Skin of body (tissue), 2 donors: Measurements from ENCODE around the gene IFITM2. TPM values are rescaled to one million over a fixed set of nuclear protein-coding genes. Genes with fewer than 3 reads are reported as not detected.
A peak's percentile ranks its signal among the peaks of the same experiment; 100 is the strongest.
"Not testable (repeated sequence)": the region's sequence is repeated elsewhere in the genome, so short reads cannot be mapped to it uniquely, and the experiment has no call there.

ENCODE experiments used
- DNase-seq: peaks from one replicate; lab custom pipeline; 2025; lab: John Stamatoyannopoulos, UW
- total RNA-seq: library from RNA; depleted of rRNA; stranded (reverse); fragments of >200 nt; gene quantifications from one replicate; pipeline ENCODE4 v1.2.3, GENCODE V29; 2014

The IFITM2 gene
- 20.4 TPM for total RNA-seq

DNA sequence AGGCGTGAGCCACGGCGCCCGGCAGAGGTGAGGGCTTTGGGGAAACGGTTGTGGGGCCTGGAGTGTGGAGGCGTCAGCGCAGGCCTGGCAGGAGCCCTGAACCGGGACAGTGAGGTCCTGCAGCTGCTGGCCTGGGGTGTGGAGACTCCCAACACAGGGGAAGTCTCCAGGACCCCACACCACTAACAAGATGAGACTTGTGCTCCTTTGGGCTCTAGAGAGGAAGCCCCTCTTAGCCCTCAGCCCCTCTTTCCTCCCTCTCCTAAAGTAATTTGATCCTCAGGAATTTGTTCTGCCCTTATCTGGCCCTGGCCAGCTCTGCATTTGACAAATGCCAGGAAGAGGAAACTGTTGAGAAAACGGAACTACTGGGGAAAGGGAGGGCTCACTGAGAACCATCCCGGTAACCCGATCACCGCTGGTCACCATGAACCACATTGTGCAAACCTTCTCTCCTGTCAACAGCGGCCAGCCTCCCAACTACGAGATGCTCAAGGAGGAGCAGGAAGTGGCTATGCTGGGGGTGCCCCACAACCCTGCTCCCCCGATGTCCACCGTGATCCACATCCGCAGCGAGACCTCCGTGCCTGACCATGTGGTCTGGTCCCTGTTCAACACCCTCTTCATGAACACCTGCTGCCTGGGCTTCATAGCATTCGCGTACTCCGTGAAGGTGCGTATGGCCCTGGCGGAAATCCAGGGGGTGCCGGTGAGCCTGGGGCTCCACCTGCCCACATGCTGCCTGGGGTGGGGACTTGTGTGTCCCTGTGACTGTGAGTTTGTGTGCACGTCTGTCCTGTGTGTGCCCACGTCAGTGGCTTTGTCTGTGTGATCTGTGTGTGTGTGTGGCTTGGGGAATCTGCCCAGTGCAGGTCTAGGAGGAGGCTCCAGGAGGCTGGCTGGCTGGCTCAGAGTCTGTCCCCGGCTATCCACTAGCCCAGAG lies at the start of gene IFITM2:
IFITM2 (plus strand) TSS at position 51 of the 943 bp plus-strand sequence; CDS start at position 428, 377 bp downstream.
- peak; percentile 87 for DNase-seq

DNA sequence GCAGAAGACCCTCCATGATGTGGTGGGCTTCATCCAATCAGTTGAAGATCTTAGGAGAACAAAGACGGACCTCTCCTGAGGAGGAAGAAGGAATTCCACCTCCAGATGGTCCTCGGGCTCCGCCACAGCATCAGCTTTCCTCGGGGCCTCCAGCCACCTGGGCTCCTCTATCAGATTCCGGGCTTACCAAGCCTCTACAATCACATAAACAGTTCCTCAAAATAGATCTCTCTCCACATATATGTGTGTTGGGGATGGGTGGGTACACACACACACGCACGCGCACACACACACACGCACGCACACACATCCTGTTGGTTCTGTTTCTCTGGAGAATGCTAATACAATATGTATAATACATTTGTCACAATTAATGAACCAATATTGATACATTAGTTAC lies 48.2 kb upstream of the IFITM2 start:
- DNase-seq, result no peak

DNA sequence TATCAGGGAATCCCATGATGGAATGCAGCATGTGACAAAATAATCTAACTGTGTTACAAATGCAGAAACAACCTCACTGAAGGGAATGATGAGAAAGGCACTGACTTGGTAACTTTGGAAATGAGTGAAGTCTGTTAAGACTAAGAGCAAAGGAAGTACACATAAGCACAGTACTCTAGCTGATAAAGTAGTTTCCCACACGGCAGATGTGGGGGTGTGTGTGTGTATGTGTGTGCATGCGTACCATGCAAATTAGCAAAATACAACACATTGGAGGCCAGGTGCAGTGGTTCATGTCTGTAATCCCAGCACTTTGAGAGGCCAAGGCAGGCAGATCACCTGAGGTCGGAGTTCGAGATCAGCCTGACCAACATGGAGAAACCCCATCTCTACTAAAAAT lies 46.0 kb upstream of the IFITM2 start:
- no peak for DNase-seq

DNA sequence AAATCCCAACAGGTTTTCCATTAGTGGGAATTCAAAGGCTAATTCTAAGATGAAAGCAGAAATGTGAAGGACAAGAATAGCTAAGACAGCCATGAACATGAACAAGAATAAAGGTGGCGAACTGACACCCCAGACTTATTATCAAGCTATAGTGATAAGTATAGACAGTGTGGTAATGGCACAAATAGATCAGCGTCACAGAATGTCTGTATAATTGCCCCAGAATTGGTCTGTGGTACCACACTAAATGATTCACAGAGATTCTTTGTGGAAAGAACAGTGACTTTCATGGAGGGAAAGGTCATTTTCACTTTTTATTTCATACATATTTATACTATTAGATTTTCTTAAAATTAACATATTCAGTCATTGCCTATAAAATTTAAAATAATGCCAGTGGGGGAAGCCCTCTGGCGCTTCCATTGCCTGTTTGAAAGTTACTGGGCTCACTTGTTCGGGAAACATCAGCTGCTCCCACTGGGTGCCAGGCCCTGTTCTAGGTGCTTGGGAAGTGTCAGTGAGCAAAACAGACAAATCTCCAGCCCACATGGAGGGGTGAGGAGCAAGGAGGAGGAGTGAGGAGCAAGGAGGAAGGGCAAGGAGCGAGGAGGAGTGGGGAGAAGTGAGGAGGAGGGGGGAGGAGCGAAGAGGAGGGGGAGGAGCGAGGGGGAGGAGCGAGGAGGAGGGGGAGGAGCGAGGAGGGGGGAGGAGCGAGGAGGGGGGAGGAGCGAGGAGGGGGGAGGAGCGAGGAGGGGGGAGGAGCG lies 40.8 kb upstream of the IFITM2 start:
- no peak for DNase-seq

DNA sequence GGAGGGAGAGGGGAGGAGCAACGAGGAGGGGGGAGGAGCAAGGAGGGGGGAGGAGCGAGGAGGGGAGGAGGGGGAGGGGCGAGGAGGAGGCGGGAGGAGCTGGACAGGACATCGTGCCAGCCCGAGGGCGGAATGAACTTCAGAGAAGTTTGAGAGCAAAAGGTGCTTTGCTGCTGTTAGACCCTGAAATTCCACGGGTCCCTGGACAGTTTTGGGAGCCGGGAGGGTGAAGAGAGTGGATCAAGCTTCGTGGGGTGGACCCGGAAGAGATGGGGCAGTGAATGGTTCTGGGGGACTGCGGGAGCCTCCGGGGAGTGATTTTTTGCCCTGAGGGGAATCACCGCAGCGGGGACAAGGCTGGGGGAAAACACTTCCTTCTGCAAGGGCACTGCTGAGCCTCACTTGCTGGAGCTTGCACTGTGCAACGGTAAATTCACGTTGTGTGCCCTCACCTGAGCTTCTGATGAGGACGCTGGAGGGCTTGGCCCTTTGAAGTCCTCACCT lies 40.1 kb upstream of the IFITM2 start:
- no peak for DNase-seq

DNA sequence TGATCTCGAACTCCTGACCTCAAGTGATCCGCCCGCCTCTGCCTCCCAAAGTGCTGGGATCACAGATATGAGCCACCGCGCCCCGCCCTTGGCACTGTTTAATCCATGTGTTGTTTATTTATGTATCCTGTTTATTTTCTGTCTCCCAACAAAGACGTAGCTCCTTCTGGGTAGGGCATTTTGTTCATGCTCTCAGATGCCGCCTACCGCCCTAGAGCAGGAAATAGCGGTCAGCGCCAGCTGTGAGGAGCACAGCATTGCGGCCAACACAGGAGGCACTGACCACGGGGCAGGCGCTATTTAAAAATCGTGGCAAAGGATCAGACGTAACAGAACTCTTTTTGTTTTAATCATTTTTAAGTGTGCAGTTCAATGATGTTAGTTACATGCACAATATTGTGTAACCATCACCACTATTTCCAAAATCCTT lies 38.9 kb upstream of the IFITM2 start:
- not testable (repeated sequence) for DNase-seq

DNA sequence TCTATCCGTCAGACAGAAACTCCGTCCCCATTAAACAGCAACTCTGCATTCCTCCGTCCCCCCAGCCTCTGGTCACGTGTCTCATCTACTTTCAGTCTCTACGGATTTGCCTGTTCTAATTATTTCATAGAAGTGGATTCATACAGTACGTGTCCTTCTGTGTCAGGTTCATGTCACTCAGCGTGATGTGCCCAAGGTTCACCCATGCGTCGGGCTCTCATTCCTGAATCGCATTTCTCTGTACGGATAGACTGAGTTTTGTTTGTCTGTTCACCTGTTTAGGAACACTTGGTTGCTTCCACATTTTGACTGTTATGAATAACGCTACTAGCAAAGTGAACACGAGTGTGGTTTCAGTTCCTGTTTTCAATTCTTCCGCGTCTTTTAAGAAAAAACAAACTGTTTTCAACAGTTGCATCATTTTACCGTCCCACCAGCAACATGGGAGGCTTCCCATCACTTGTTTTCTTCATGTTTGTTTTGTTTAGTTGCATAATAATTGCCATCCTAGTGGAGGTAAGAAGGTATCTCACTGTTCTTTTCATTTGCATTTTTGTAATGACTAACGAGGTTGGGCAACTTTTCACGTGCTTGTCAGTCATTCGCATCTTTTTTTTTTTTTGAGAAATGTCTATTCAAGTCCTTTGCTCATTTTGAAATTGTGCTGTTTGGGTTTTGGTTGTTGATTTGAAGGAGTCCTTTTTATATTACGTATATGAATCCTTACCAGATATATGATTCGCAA lies 38.3 kb upstream of the IFITM2 start:
- peak; percentile 15 for DNase-seq

DNA sequence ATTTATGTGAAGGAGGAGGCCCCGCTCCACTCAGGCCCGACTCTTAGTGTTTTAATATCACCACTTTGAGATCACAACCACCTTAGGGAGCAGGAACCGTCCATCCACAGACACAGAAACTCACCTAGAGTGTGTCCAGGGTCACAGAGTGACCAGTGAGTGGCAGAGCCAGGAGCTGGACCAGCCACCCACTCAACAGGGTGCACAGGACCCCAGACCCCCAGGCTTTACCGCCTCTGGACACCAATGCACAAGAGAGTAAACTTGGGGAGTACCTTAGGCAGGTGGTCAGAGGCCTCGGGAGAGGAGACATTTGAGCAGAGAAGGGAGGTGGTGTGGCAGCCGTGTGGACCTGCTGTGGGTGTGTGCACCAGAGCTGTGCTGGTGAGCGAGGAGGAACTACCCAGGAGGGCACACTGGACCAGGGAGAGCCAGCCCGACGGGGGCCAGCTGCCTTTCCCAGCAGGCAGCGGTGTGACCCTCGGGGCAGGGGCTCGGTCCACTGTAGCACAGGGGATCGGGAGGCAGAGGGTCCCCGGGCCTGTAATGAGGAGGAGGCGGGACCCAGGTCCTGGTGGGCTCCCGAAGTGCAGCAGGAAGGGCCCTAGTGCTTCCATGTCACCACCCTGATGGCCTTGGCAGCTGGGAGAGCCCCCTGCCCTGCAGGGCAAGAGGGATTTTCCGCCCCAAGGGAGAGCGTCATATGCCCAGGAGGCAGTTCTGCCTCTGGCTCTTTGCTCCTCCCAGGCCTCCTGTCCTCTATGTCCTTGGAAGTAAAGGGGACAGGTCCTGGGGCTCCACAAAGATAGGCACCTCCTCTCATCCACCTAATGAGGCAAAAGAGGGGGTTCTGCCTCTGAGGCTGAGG lies 36.9 kb upstream of the IFITM2 start:
- DNase-seq, result no peak

DNA sequence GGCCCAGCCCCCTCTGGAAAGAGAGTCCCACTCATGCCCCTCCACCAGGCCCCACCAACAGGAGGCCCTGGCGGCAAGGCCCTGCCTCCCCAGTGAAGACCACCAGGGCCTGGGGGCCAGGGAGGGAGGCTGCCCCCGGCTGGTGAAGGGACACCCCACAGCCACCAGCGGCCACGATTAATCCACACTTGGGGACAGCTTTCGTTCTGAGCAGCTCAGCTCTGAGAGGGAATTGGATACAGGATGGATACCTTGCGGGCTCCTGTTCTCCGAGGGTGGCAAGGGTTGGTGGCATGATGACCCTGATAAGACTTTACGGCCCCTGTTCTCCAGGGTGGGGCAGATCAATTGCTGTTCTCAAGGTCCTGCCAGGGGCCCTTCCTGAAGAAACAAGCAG lies 36.3 kb upstream of the IFITM2 start:
- no peak for DNase-seq

DNA sequence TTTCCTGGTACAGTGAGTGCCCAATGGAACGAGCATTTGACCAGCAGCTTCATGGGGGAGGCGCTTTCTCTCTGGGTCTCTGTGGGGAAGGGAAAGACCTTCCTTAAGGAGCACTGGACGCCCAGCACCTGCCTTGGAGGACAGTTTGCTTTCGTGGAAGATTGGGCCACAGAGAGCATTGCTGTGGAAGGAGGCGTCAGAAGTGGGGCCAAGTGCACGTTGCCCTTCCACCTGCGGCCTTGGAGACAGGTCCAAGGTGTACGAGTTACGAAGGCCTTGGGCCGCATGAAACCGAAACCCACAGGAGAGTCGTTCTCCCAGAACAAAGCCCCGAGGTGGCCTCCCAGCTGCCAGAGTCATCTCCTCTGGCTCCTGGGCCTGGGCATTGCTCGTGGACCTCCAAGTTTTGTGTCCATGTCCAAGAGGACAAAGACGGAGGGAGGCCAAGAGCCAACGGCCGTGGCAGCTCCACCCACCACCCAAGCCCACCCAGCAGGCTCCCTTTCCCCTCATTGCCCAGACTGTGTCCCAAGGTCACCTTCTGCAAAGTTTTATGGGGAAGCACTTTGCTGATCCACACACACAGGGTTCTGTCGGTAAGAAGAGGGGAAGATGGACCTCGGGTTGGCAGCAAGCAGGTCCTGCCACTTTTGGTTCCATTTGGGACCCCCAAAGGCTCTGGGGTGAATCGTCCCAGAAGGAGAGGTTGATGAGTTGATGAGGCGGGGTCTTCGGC lies 35.3 kb upstream of the IFITM2 start:
- DNase-seq, result no peak

DNA sequence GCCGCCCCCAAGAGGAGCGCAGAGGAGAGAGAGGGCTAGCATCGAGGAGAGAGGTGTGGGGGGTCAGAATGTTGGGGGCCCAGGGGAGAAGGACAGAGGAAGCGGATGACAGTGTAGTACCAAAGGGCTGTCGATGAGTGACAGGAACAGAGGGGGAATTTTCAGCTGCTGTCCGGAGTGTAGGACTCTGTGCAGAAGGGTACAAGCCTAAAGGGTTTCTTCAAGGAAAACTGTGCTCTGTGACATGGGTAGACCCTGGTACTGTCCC lies 34.8 kb upstream of the IFITM2 start:
- no peak for DNase-seq

DNA sequence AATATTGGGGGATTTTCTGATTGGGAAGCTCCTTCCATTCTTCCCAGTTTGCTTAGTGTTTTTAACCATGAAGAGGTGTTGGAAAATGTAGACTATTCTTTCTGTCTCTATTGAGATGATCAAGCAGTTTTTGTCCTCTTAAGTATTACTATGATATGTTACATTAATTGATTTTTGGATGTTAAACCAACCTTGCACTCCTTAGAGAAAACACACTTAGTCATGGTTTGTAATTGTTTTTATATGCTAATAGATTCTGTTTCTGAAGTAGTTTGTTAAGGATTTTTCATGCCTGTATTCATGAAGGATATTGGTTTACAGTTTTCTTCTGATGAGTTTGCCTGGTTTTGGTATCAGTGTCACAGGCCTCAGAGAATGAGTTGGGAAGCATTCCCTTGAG lies 31.4 kb upstream of the IFITM2 start:
- DNase-seq, result no peak

DNA sequence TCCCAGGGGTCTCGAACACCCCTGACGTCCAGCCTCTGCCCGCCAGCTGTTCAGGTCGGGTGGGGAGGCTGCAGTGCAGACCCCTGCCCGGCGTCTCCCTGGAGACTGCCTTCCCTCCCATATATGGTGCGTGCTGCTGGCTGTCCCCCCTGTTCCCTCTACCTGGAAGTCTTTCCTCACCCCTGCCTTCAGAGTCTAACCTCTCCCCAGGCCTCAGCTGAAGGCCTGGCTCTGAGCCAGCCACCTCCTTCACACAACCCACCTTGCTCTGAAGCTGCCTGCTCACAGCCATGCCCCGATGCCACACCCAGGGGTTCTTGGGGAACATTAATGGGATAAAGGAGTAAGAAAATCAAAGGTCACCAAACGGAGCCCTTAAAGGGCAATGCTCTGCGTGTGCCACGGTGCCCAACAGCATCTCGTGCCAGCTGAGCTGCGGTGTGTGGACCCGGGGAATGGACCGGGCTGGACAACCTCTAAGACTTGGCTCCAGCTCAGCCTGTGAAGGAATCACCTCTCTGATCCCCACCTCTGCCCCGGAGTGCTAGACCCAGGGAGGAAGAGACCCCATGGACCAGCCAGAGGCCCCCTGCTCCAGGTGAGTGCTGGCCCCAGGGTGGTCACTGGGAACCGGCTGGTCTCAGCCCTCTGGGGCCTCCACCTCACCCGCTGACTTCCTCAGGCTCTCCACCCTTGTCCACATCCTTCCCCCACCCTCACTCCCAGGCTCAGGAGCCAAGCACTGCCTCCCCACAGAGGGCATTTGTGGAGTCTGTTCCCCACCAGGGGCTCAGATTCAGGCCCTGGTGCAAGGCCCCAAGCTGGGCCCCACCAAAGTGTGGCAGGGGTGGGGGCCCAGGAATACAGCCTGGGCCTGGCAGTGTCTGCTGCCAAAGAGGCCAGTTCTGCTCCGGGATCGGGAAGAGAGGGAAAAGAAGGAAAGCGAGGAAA lies 29.3 kb upstream of the IFITM2 start, which contains the start of gene NLRP6:
NLRP6 (plus strand) TSS at position 407 of the 951 bp plus-strand sequence; CDS start at position 570, 163 bp downstream.
- no peak for DNase-seq

DNA sequence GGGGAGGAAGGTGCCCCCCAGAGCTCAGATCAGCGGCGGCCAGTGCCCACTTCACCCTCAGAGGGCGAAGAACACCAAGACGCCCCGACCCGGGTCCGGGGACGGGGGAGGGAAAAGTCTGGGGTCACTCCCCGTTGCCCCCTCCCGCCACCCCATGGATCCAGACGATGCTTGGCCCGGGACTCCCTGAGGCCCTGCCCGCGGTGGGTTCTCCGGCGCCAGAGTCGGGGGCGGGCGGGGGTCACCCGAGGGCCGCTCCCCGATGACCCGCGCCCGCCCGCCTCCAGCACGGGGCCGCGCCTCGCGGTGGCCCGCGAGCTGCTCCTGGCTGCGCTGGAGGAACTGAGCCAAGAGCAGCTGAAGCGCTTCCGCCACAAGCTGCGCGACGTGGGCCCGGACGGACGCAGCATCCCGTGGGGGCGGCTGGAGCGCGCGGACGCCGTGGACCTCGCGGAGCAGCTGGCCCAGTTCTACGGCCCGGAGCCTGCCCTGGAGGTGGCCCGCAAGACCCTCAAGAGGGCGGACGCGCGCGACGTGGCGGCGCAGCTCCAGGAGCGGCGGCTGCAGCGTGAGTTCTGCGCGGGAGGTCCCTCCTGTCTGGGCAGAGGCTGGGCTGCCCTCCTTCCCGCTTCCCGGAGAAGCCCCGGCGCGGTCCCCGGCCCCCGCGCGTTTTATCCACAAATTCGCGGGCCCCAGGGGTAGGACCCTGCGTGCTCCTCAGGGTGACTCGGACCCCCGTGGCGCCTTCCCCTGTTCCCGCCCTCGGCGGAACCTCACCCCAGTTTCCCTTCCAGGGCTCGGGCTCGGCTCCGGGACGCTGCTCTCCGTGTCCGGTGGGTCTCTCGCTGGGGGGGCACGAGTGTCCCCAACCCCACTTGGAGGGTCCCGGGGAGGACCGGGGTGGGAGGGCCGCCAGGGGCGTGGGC lies 28.3 kb upstream of the IFITM2 start:
- no peak for DNase-seq

DNA sequence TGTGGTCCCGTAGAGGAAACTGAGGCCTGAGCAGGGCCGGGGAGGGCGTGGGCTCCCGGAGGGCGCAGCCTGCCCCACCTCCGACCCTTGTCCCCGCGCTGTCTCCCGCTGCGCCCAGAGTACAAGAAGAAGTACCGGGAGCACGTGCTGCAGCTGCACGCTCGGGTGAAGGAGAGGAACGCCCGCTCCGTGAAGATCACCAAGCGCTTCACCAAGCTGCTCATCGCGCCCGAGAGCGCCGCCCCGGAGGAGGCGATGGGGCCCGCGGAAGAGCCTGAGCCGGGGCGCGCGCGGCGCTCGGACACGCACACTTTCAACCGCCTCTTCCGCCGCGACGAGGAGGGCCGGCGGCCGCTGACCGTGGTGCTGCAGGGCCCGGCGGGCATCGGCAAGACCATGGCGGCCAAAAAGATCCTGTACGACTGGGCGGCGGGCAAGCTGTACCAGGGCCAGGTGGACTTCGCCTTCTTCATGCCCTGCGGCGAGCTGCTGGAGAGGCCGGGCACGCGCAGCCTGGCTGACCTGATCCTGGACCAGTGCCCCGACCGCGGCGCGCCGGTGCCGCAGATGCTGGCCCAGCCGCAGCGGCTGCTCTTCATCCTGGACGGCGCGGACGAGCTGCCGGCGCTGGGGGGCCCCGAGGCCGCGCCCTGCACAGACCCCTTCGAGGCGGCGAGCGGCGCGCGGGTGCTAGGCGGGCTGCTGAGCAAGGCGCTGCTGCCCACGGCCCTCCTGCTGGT lies 27.5 kb upstream of the IFITM2 start:
- DNase-seq, result no peak

DNA sequence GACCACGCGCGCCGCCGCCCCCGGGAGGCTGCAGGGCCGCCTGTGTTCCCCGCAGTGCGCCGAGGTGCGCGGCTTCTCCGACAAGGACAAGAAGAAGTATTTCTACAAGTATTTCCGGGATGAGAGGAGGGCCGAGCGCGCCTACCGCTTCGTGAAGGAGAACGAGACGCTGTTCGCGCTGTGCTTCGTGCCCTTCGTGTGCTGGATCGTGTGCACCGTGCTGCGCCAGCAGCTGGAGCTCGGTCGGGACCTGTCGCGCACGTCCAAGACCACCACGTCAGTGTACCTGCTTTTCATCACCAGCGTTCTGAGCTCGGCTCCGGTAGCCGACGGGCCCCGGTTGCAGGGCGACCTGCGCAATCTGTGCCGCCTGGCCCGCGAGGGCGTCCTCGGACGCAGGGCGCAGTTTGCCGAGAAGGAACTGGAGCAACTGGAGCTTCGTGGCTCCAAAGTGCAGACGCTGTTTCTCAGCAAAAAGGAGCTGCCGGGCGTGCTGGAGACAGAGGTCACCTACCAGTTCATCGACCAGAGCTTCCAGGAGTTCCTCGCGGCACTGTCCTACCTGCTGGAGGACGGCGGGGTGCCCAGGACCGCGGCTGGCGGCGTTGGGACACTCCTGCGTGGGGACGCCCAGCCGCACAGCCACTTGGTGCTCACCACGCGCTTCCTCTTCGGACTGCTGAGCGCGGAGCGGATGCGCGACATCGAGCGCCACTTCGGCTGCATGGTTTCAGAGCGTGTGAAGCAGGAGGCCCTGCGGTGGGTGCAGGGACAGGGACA lies 26.7 kb upstream of the IFITM2 start:
- no peak for DNase-seq
